Suprapubic skin (tissue), 4 donors: Measurements from ENCODE around the gene CORO2A.

Experiments used
- CTCF ChIP-seq, 2 donors: fragments of 200-600 bp in 1 of 2; fragments of 450-650 bp in 1 of 2; sonication (generic) in 1 of 2; IDR thresholded peaks; one replicate each; pipeline ENCODE4 v1.5.1; 2016 to 2019; ENCODE audit warnings: antibody characterized with exemption in 2 of 2, mild to moderate bottlenecking in 1 of 2, moderate library complexity in 1 of 2
- EP300 ChIP-seq: sonication (generic); formaldehyde crosslinking; IDR thresholded peaks from one replicate; pipeline ENCODE4 v1.6.1; 2017; ENCODE audit warnings: antibody characterized with exemption
- POLR2A ChIP-seq, 2 donors: fragments of 450-650 bp; IDR thresholded peaks; one replicate each; pipeline ENCODE4 v1.6.1; 2017; ENCODE audit warnings: antibody characterized with exemption in 2 of 2, mild to moderate bottlenecking in 2 of 2, moderate library complexity in 2 of 2
- POLR2AphosphoS5 ChIP-seq, 3 donors: sonication (generic); formaldehyde crosslinking; IDR thresholded peaks; one replicate each; pipeline ENCODE4 v1.6.1; 2017; ENCODE audit warnings: antibody characterized with exemption in 3 of 3

GRCh38 chr9:98091735-98092612, 100.5 kb downstream of the CORO2A start:
- no peak for TF ChIP-seq CTCF (IDR thresholded peaks at IDR 0.05)
- no peak for TF ChIP-seq EP300
- no peak for TF ChIP-seq POLR2A (IDR thresholded peaks at IDR 0.05)
- TF ChIP-seq POLR2AphosphoS5 (IDR thresholded peaks at IDR 0.05), result no peak
